ENCODE results near the gene ZFAND5.

GRCh38 chr9:72384710-72385485 is 19.9 kb upstream of the ZFAND5 start:
- TF ChIP-seq E2F8 (IDR thresholded peaks at IDR 0.05; ENCODE audit: low read depth, partially characterized antibody), result no peak
- TF ChIP-seq ZBTB33 (IDR thresholded peaks at IDR 0.05), result no peak
- no peak for TF ChIP-seq ZNF274 (IDR thresholded peaks at IDR 0.05; ENCODE audit: insufficient read depth, insufficient read length)
- TF ChIP-seq RAD21 (IDR thresholded peaks at IDR 0.05; ENCODE audit: insufficient read depth, low read depth, low read length), result no peak
- TF ChIP-seq USF1 (IDR thresholded peaks at IDR 0.05; ENCODE audit: borderline replicate concordance, extremely low read length, insufficient read depth, low read depth, low read length), result no peak
- TF ChIP-seq JUNB (IDR thresholded peaks at IDR 0.05), result no peak
- no peak for TF ChIP-seq CREB1 (IDR thresholded peaks at IDR 0.05; ENCODE audit: low read depth)
- TF ChIP-seq POLR2AphosphoS5 (IDR thresholded peaks at IDR 0.05; ENCODE audit: low read length), result no peak
- TF ChIP-seq ZBED1 (IDR thresholded peaks at IDR 0.05; ENCODE audit: borderline replicate concordance), result no peak
- no peak for TF ChIP-seq SMC3 (IDR thresholded peaks at IDR 0.05; ENCODE audit: borderline replicate concordance, low read length)
- TF ChIP-seq YY1 (IDR thresholded peaks at IDR 0.05; ENCODE audit: low read depth, low read length), result no peak
- no peak for TF ChIP-seq REST (IDR thresholded peaks at IDR 0.05; ENCODE audit: low read depth, low read length)
- TF ChIP-seq ATF2 (IDR thresholded peaks at IDR 0.05; ENCODE audit: low read length), result no peak
